Hindlimb muscle (tissue), 1 donor: ENCODE measurements around the gene SLC25A21. TPM values are rescaled to one million over a fixed set of nuclear protein-coding genes. Genes with fewer than 3 reads are reported as not detected.

Experiments
- DNase-seq: peaks from one replicate; pipeline ENCODE4 v3.0.0-alpha.2; 2013
- polyA plus RNA-seq: library from polyadenylated mRNA; unstranded; fragments of 120-200 nt; gene quantifications from one replicate; pipeline ENCODE4 v1.2.1, GENCODE V29; 2013; ENCODE audit not compliant: insufficient read length

The SLC25A21 gene
- polyA plus RNA-seq, 1 donor = 1.5 TPM

GRCh38 chr14:37142835-37143401 lies 29.5 kb downstream of the SLC25A21 start:
- DNase-seq = peak; percentile 29

- no peak for DNase-seq
These were observed 32.2 kb downstream of the SLC25A21 start for GRCh38 chr14:37140176-37140575.

GRCh38 chr14:37139710-37140109 lies 32.7 kb downstream of the SLC25A21 start:
- no peak for DNase-seq

- peak; percentile 32 for DNase-seq
These were observed 33.5 kb downstream of the SLC25A21 start for GRCh38 chr14:37138898-37139297.

GRCh38 chr14:37133284-37133913 lies 39.0 kb downstream of the SLC25A21 start:
- DNase-seq = no peak

- DNase-seq = no peak
These were observed 41.2 kb downstream of the SLC25A21 start for GRCh38 chr14:37131205-37131604.

- no peak for DNase-seq
These were observed 43.4 kb downstream of the SLC25A21 start for GRCh38 chr14:37129047-37129446.

GRCh38 chr14:37124614-37125013 lies 47.8 kb downstream of the SLC25A21 start:
- no peak for DNase-seq

GRCh38 chr14:37122919-37123639 lies 49.3 kb downstream of the SLC25A21 start:
- no peak for DNase-seq

- DNase-seq = no peak
These were observed 50.1 kb downstream of the SLC25A21 start for GRCh38 chr14:37122288-37122687.

GRCh38 chr14:37118673-37119366 lies 53.6 kb downstream of the SLC25A21 start:
- no peak for DNase-seq

- DNase-seq = no peak
These were observed 55.2 kb downstream of the SLC25A21 start for GRCh38 chr14:37116933-37117849.

- DNase-seq = no peak
These were observed 57.0 kb downstream of the SLC25A21 start for GRCh38 chr14:37115406-37115805.

GRCh38 chr14:37114559-37114958 lies 57.8 kb downstream of the SLC25A21 start:
- no peak for DNase-seq

- DNase-seq = no peak
These were observed 58.4 kb downstream of the SLC25A21 start for GRCh38 chr14:37114002-37114401.

GRCh38 chr14:37098132-37098531 lies 74.3 kb downstream of the SLC25A21 start:
- no peak for DNase-seq

- no peak for DNase-seq
These were observed 77.9 kb downstream of the SLC25A21 start for GRCh38 chr14:37094502-37094901.

GRCh38 chr14:37093364-37093763 lies 79.0 kb downstream of the SLC25A21 start:
- no peak for DNase-seq

- no peak for DNase-seq
These were observed 80.8 kb downstream of the SLC25A21 start for GRCh38 chr14:37091651-37092050.

- no peak for DNase-seq
These were observed 82.4 kb downstream of the SLC25A21 start for GRCh38 chr14:37090026-37090425.

- DNase-seq = no peak
These were observed 83.0 kb downstream of the SLC25A21 start for GRCh38 chr14:37089410-37089809.
